ENCODE data around the gene VWA2.

VWA2 gene

GRCh38 chr10:114293075-114293474 lies 54.0 kb downstream of the VWA2 start:
- TF ChIP-seq CTCF (conservative IDR thresholded peaks at IDR 0.05) = no peak
- H3K27ac ChIP-seq = no peak overlapping the region

GRCh38 chr10:114294549-114294948 lies 55.5 kb downstream of the VWA2 start:
- no peak for TF ChIP-seq CTCF (conservative IDR thresholded peaks at IDR 0.05)
- H3K27ac ChIP-seq = no peak overlapping the region

- H3K27ac ChIP-seq = no peak overlapping the region
- no peak for TF ChIP-seq CTCF (conservative IDR thresholded peaks at IDR 0.05)
Measured at GRCh38 chr10:114295393-114295792, 56.3 kb downstream of the VWA2 start.

- no peak for TF ChIP-seq CTCF (conservative IDR thresholded peaks at IDR 0.05)
- no peak overlapping the region for H3K27ac ChIP-seq
Measured at GRCh38 chr10:114297136-114297705, 58.2 kb downstream of the VWA2 start.

- no peak for TF ChIP-seq CTCF (conservative IDR thresholded peaks at IDR 0.05)
- no peak overlapping the region for H3K27ac ChIP-seq
Measured at GRCh38 chr10:114300036-114300645, 61.1 kb downstream of the VWA2 start.

GRCh38 chr10:114301177-114301576 lies 62.1 kb downstream of the VWA2 start:
- TF ChIP-seq CTCF (conservative IDR thresholded peaks at IDR 0.05) = no peak
- H3K27ac ChIP-seq = no peak overlapping the region

- H3K27ac ChIP-seq = no peak overlapping the region
- TF ChIP-seq CTCF (conservative IDR thresholded peaks at IDR 0.05) = no peak
Measured at GRCh38 chr10:114301951-114302710, 63.1 kb downstream of the VWA2 start.
